GM23338 (cell line): ENCODE results near the gene GPRIN1. TPM values are rescaled to one million over a fixed set of nuclear protein-coding genes. Genes with fewer than 3 reads are reported as not detected.

Experiments used
- ATAC-seq: fragments of 200-7000 bp; cut with Tn5 transposase; 3 replicates; pipeline ENCODE4 v1.9.1; 2020
- DNase-seq: peaks from one replicate; pipeline ENCODE4 v3.0.0-alpha.2; 2015; ENCODE audit warnings: low spot score
- H2AFZ ChIP-seq: fragments of 200-600 bp; sonication (generic); 2 replicates; pipeline ENCODE4 v1.8.0; 2016; ENCODE audit warnings: antibody characterized with exemption, mild to moderate bottlenecking, moderate library complexity
- H3F3A ChIP-seq: fragments of 200-600 bp; sonication (generic); replicated peaks from 2 replicates; pipeline ENCODE4 v1.8.0; 2017; ENCODE audit warnings: antibody characterized with exemption, mixed run types, low read depth
- H3K27ac ChIP-seq: fragments of 200-600 bp; sonication (generic); 2 replicates; pipeline ENCODE4 v1.6.1; 2016; ENCODE audit warnings: low read depth
- H3K27me3 ChIP-seq: fragments of 200-600 bp; sonication (generic); 2 replicates; pipeline ENCODE4 v1.8.0; 2016; ENCODE audit warnings: mild to moderate bottlenecking, mixed run types, moderate library complexity; ENCODE audit not compliant: insufficient read depth
- H3K36me3 ChIP-seq: fragments of 200-600 bp; sonication (generic); 2 replicates; pipeline ENCODE4 v1.8.0; 2016; ENCODE audit warnings: mild to moderate bottlenecking; ENCODE audit not compliant: insufficient read depth
- H3K4me1 ChIP-seq: fragments of 200-600 bp; sonication (generic); 2 replicates; pipeline ENCODE4 v1.8.0; 2016; ENCODE audit warnings: mild to moderate bottlenecking, moderate library complexity; ENCODE audit not compliant: insufficient read depth
- H3K4me2 ChIP-seq: fragments of 200-600 bp; sonication (generic); 2 replicates; pipeline ENCODE4 v1.7.1; 2017; ENCODE audit warnings: mixed run types
- H3K4me3 ChIP-seq: fragments of 200-600 bp; sonication (generic); 2 replicates; pipeline ENCODE4 v1.6.1; 2016; ENCODE audit warnings: mixed run types
- H3K79me2 ChIP-seq: fragments of 200-600 bp; sonication (generic); replicated peaks from 2 replicates; pipeline ENCODE4 v1.8.0; 2017; ENCODE audit warnings: mild to moderate bottlenecking; ENCODE audit not compliant: insufficient read depth
- H3K9me2 ChIP-seq: fragments of 200-600 bp; sonication (generic); 2 replicates; pipeline ENCODE4 v1.8.0; 2017; ENCODE audit not compliant: insufficient read depth
- H4K20me1 ChIP-seq: fragments of 200-600 bp; sonication (generic); replicated peaks from 2 replicates; pipeline ENCODE4 v1.8.0; 2017; ENCODE audit warnings: mild to moderate bottlenecking; ENCODE audit not compliant: insufficient read depth
- H3K27ac Mint-ChIP-seq: 2 replicates; pipeline ENCODE4 v1.8.0; 2020; ENCODE audit warnings: inconsistent platforms, mild to moderate bottlenecking, moderate library complexity, mixed read lengths
- H3K27me3 Mint-ChIP-seq: 3 replicates; pipeline ENCODE4 v1.8.0; 2022; ENCODE audit warnings: low read depth, mild to moderate bottlenecking, moderate library complexity, mixed read lengths, inconsistent platforms; ENCODE audit not compliant: insufficient read depth, poor library complexity
- H3K36me3 Mint-ChIP-seq: 3 replicates; pipeline ENCODE4 v1.8.0; 2021; ENCODE audit warnings: low read depth, mild to moderate bottlenecking, inconsistent platforms, moderate library complexity, mixed read lengths
- H3K4me1 Mint-ChIP-seq: 3 replicates; pipeline ENCODE4 v1.8.0; 2020; ENCODE audit warnings: mild to moderate bottlenecking, inconsistent platforms, mixed read lengths
- H3K4me3 Mint-ChIP-seq: 3 replicates; pipeline ENCODE4 v1.8.0; 2021; ENCODE audit warnings: moderate library complexity, mild to moderate bottlenecking, inconsistent platforms, mixed read lengths
- H3K9me3 Mint-ChIP-seq: 3 replicates; pipeline ENCODE4 v1.8.0; 2020; ENCODE audit warnings: moderate library complexity, mild to moderate bottlenecking, inconsistent platforms, mixed read lengths
- CREB1 ChIP-seq: fragments of 250-450 bp; sonication (Bioruptor Pico); IDR thresholded peaks from 2 replicates; pipeline ENCODE4 v1.5.0; 2020; ENCODE audit warnings: low read depth, mild to moderate bottlenecking, moderate library complexity
- EZH2 ChIP-seq: fragments of 200-600 bp; sonication (generic); IDR thresholded peaks from one replicate; pipeline ENCODE4 v1.8.0; 2017; ENCODE audit warnings: antibody characterized with exemption, mild to moderate bottlenecking, low read depth; ENCODE audit not compliant: unreplicated experiment
- EZH2phosphoT487 ChIP-seq: fragments of 200-600 bp; sonication (generic); IDR thresholded peaks from one replicate; pipeline ENCODE4 v1.8.1; 2018; ENCODE audit warnings: antibody characterized with exemption; ENCODE audit not compliant: unreplicated experiment
- JUNB ChIP-seq: IDR thresholded peaks from one replicate; pipeline ENCODE4 v1.6.1; 2016; ENCODE audit warnings: antibody characterized with exemption; ENCODE audit not compliant: unreplicated experiment
- POLR2AphosphoS5 ChIP-seq: IDR thresholded peaks from 2 replicates; pipeline ENCODE4 v1.6.1; 2016; ENCODE audit warnings: antibody characterized with exemption, low read depth
- STAT1 ChIP-seq: IDR thresholded peaks from one replicate; pipeline ENCODE4 v1.6.1; 2016; ENCODE audit warnings: antibody characterized with exemption; ENCODE audit not compliant: unreplicated experiment
- polyA plus RNA-seq: library from polyadenylated mRNA; unstranded; fragments of >200 nt; fragmentation: Nextera tagmentation; extraction: Ambion mirVana; gene quantifications from 2 replicates; pipeline ENCODE4 v1.2.1, GENCODE V29; 2016
- total RNA-seq: library from RNA; depleted of rRNA; stranded (reverse); fragments of >200 nt; shearing (Covaris generic); gene quantifications from 2 replicates; pipeline ENCODE4 v1.2.3, GENCODE V29; 2014
- TF ChIP-seq, protein P1 (sequence below), 2 experiments: fragments of 200-600 bp in 1 of 2; sonication (generic) in 1 of 2; conservative IDR thresholded peaks; 2 replicates each; pipeline versions ENCODE4 v1.5.1 to v1.6.1; 2016 to 2017; ENCODE audit warnings: antibody characterized with exemption in 2 of 2, low read depth in 2 of 2, mild to moderate bottlenecking in 2 of 2, moderate library complexity in 1 of 2
- TF ChIP-seq, protein P2 (sequence below): IDR thresholded peaks from 2 replicates; pipeline ENCODE4 v1.6.1; 2016; ENCODE audit warnings: antibody characterized with exemption
- TF ChIP-seq, protein P3 (sequence below): fragments of 250-450 bp; sonication (Bioruptor Pico); IDR thresholded peaks from 2 replicates; pipeline ENCODE4 v1.5.0; 2020; ENCODE audit warnings: mild to moderate bottlenecking, moderate library complexity

GPRIN1 gene
- total and polyA plus RNA-seq, 2 experiments from 2014 or later: 3.8 to 14.6 TPM

DNA sequence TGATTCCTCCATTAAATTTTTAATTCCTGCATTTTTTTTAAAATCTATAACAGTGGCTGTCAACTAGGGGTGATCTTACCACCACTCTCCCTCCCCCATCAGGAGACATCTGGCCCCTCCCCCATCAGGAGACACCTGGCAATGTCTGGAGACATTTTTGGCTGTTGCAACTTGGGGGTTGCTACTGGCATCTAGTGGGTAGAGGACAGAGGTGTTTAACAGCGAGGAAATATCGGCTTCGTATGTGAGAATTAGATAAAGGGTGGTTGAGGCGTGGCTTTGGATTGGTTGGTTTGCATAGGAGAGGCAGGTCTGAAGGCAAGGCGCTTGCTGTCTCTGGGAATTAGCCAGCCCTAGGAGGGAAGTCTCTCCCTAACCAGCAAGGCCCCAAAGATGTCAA is 50.3 kb downstream of the GPRIN1 start:
- Histone ChIP-seq H3K36me3 (no peaks in the 10 kb centered on the region), H3K27me3 (no peaks in the 10 kb centered on the region), H3K79me2 (no peaks in the 10 kb centered on the region), H4K20me1 (no peaks in the 10 kb centered on the region), H2AFZ (0 out of 2 replicates have a peak overlapping the region, but pooled peaks have one; percentile 38), H3F3A (no peaks in the 10 kb centered on the region), H3K9me2 (no peaks in the 10 kb centered on the region), H3K4me3 (no peak overlapping the region), H3K27ac (no peak overlapping the region), H3K4me2 (no peak overlapping the region), H3K4me1 (peaks cover 5% of the 10 kb centered on the region; the same call in 1 of the 2 replicates)
- DNase-seq (peak; percentile 65), ATAC-seq (peak; percentile 79)
- H3K4me3 Mint-ChIP-seq: no peak overlapping the region
- peaks cover 5% of the 10 kb centered on the region; the same call in 1 of the 3 replicates for H3K9me3 Mint-ChIP-seq
- H3K36me3 Mint-ChIP-seq: no peaks in the 10 kb centered on the region
- peaks cover 17% of the 10 kb centered on the region for H3K27me3 Mint-ChIP-seq
- no peak overlapping the region for H3K27ac Mint-ChIP-seq
- peaks cover 7% of the 10 kb centered on the region for H3K4me1 Mint-ChIP-seq
- TF ChIP-seq EZH2 (no peak), CREB1 (no peak), EZH2phosphoT487 (no peak), STAT1 (no peak), POLR2AphosphoS5 (no peak), JUNB (no peak)
- TF ChIP-seq, protein P1, sequence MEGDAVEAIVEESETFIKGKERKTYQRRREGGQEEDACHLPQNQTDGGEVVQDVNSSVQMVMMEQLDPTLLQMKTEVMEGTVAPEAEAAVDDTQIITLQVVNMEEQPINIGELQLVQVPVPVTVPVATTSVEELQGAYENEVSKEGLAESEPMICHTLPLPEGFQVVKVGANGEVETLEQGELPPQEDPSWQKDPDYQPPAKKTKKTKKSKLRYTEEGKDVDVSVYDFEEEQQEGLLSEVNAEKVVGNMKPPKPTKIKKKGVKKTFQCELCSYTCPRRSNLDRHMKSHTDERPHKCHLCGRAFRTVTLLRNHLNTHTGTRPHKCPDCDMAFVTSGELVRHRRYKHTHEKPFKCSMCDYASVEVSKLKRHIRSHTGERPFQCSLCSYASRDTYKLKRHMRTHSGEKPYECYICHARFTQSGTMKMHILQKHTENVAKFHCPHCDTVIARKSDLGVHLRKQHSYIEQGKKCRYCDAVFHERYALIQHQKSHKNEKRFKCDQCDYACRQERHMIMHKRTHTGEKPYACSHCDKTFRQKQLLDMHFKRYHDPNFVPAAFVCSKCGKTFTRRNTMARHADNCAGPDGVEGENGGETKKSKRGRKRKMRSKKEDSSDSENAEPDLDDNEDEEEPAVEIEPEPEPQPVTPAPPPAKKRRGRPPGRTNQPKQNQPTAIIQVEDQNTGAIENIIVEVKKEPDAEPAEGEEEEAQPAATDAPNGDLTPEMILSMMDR (conservative IDR thresholded peaks at IDR 0.05; ENCODE audit: low read depth in 2 of 2): peak; percentile 45 to 49
- TF ChIP-seq, protein P2, sequence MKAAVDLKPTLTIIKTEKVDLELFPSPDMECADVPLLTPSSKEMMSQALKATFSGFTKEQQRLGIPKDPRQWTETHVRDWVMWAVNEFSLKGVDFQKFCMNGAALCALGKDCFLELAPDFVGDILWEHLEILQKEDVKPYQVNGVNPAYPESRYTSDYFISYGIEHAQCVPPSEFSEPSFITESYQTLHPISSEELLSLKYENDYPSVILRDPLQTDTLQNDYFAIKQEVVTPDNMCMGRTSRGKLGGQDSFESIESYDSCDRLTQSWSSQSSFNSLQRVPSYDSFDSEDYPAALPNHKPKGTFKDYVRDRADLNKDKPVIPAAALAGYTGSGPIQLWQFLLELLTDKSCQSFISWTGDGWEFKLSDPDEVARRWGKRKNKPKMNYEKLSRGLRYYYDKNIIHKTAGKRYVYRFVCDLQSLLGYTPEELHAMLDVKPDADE: no peak
- TF ChIP-seq, protein P3, sequence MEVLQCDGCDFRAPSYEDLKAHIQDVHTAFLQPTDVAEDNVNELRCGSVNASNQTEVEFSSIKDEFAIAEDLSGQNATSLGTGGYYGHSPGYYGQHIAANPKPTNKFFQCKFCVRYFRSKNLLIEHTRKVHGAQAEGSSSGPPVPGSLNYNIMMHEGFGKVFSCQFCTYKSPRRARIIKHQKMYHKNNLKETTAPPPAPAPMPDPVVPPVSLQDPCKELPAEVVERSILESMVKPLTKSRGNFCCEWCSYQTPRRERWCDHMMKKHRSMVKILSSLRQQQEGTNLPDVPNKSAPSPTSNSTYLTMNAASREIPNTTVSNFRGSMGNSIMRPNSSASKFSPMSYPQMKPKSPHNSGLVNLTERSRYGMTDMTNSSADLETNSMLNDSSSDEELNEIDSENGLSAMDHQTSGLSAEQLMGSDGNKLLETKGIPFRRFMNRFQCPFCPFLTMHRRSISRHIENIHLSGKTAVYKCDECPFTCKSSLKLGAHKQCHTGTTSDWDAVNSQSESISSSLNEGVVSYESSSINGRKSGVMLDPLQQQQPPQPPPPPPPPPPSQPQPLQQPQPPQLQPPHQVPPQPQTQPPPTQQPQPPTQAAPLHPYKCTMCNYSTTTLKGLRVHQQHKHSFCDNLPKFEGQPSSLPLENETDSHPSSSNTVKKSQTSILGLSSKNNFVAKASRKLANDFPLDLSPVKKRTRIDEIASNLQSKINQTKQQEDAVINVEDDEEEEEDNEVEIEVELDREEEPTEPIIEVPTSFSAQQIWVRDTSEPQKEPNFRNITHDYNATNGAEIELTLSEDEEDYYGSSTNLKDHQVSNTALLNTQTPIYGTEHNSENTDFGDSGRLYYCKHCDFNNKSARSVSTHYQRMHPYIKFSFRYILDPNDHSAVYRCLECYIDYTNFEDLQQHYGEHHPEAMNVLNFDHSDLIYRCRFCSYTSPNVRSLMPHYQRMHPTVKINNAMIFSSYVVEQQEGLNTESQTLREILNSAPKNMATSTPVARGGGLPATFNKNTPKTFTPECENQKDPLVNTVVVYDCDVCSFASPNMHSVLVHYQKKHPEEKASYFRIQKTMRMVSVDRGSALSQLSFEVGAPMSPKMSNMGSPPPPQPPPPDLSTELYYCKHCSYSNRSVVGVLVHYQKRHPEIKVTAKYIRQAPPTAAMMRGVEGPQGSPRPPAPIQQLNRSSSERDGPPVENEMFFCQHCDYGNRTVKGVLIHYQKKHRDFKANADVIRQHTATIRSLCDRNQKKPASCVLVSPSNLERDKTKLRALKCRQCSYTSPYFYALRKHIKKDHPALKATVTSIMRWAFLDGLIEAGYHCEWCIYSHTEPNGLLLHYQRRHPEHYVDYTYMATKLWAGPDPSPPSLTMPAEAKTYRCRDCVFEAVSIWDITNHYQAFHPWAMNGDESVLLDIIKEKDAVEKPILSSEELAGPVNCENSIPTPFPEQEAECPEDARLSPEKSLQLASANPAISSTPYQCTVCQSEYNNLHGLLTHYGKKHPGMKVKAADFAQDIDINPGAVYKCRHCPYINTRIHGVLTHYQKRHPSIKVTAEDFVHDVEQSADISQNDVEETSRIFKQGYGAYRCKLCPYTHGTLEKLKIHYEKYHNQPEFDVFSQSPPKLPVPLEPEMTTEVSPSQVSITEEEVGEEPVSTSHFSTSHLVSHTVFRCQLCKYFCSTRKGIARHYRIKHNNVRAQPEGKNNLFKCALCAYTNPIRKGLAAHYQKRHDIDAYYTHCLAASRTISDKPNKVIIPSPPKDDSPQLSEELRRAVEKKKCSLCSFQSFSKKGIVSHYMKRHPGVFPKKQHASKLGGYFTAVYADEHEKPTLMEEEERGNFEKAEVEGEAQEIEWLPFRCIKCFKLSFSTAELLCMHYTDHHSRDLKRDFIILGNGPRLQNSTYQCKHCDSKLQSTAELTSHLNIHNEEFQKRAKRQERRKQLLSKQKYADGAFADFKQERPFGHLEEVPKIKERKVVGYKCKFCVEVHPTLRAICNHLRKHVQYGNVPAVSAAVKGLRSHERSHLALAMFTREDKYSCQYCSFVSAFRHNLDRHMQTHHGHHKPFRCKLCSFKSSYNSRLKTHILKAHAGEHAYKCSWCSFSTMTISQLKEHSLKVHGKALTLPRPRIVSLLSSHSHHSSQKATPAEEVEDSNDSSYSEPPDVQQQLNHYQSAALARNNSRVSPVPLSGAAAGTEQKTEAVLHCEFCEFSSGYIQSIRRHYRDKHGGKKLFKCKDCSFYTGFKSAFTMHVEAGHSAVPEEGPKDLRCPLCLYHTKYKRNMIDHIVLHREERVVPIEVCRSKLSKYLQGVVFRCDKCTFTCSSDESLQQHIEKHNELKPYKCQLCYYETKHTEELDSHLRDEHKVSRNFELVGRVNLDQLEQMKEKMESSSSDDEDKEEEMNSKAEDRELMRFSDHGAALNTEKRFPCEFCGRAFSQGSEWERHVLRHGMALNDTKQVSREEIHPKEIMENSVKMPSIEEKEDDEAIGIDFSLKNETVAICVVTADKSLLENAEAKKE (CRISPR knock-in tag): no peak
